Fibroblast of mammary gland (primary cell): ENCODE data around the gene LRRC4C.

Experiments
- DNase-seq: peaks from one replicate; pipeline ENCODE4 v3.0.0-alpha.2; 2010; ENCODE audit warnings: low read depth
- H3K4me3 ChIP-seq: 2 replicates; pipeline ENCODE4 v1.5.1; 2011; ENCODE audit warnings: low read depth, mild to moderate bottlenecking, low read length, moderate library complexity; ENCODE audit not compliant: control insufficient read depth
- CTCF ChIP-seq: conservative IDR thresholded peaks from 2 replicates; pipeline ENCODE4 v1.5.1; 2011; ENCODE audit warnings: low read depth, low read length, inconsistent platforms; ENCODE audit not compliant: control insufficient read depth, insufficient read depth

The LRRC4C gene

GRCh38 chr11:41307296-41308080, 152.0 kb downstream of the LRRC4C start:
- TF ChIP-seq CTCF: no peak
- DNase-seq: no peak
- no peak overlapping the region for H3K4me3 ChIP-seq

GRCh38 chr11:41306431-41306830, 153.0 kb downstream of the LRRC4C start:
- no peak for DNase-seq
- H3K4me3 ChIP-seq: no peak overlapping the region
- TF ChIP-seq CTCF: no peak

GRCh38 chr11:41301023-41301422, 158.4 kb downstream of the LRRC4C start:
- no peak for TF ChIP-seq CTCF
- H3K4me3 ChIP-seq: no peak overlapping the region
- DNase-seq: no peak

GRCh38 chr11:41289408-41289807, 170.0 kb downstream of the LRRC4C start:
- no peak overlapping the region for H3K4me3 ChIP-seq
- no peak for TF ChIP-seq CTCF
- no peak for DNase-seq

- H3K4me3 ChIP-seq: no peak overlapping the region
- TF ChIP-seq CTCF: no peak
These were observed 172.7 kb downstream of the LRRC4C start for GRCh38 chr11:41286751-41287150.

GRCh38 chr11:41284354-41284753, 175.1 kb downstream of the LRRC4C start:
- H3K4me3 ChIP-seq: no peak overlapping the region
- TF ChIP-seq CTCF: no peak
- no peak for DNase-seq

More at GRCh38 chr11:41286751-41287150, 172.7 kb downstream of the LRRC4C start:
- no peak for DNase-seq
